Endothelial cell of umbilical vein (primary cell): ENCODE data around the gene MISP3. TPM values are rescaled to one million over a fixed set of nuclear protein-coding genes. Genes with fewer than 3 reads are reported as not detected.
"Not testable (repeated sequence)": the region's sequence is repeated elsewhere in the genome, so short reads cannot be mapped to it uniquely, and the experiment has no call there.

Experiments
- BruUV-seq: library from RNA; stranded (reverse); fragments of 400-500 nt; replicated peaks from 2 replicates; lab custom pipeline; 2021; lab: Mats Ljungman, UMichigan
- CTCF ChIA-PET: fragments of 300-600, 350-600 bp; sonication (Branson Sonifier 250); formaldehyde crosslinking; loops from one replicate; lab custom pipeline; 2021; ENCODE audit warnings: antibody characterized with exemption, inconsistent platforms; lab: Charles Lee
- POLR2A ChIA-PET: fragments of 300-600, 350-600 bp; sonication (Branson Sonifier 250); formaldehyde crosslinking; loops from one replicate; lab custom pipeline; 2021; ENCODE audit warnings: antibody characterized with exemption, inconsistent platforms; lab: Charles Lee
- DNase-seq: peaks from one replicate; pipeline ENCODE4 v3.0.0-alpha.2; 2011; ENCODE audit warnings: low read depth, low spot score
- FAIRE-seq: peaks from 2 replicates; lab custom pipeline; 2011; peaks lifted over from hg19 to GRCh38; lab: Jason Lieb, UNC
- H2AFZ ChIP-seq: 2 replicates; pipeline ENCODE4 v1.6.0; 2012; ENCODE audit warnings: low read depth, low read length, control low read depth, inconsistent platforms
- H3K27ac ChIP-seq: 2 replicates; pipeline ENCODE4 v1.5.1; 2011; ENCODE audit warnings: low read depth, mild to moderate bottlenecking, control low read depth, low read length, moderate library complexity; ENCODE audit not compliant: insufficient read depth
- H3K27me3 ChIP-seq, 2 experiments: 2 replicates each; pipeline versions ENCODE4 v1.6.0 to v1.6.1; 2011; ENCODE audit warnings: low read length in 2 of 2, mixed read lengths in 1 of 2; ENCODE audit not compliant: control insufficient read depth in 2 of 2, insufficient read depth in 2 of 2
- H3K36me3 ChIP-seq, 2 experiments: 2 replicates in 1 of 2; 3 replicates in 1 of 2; pipeline ENCODE4 v1.5.1; 2011; ENCODE audit warnings: low read length in 2 of 2, mild to moderate bottlenecking in 1 of 2, moderate library complexity in 1 of 2; ENCODE audit not compliant: control insufficient read depth in 2 of 2, insufficient read depth in 2 of 2; ENCODE audit errors: extremely low read depth in 1 of 2
- H3K4me1 ChIP-seq: 3 replicates; pipeline ENCODE4 v1.5.1; 2011; ENCODE audit warnings: mild to moderate bottlenecking, low read length; ENCODE audit not compliant: control insufficient read depth, insufficient read depth; ENCODE audit errors: extremely low read depth
- H3K4me2 ChIP-seq: 2 replicates; pipeline ENCODE4 v1.6.1; 2011; ENCODE audit warnings: low read length, control low read depth, mixed read lengths; ENCODE audit not compliant: insufficient read depth
- H3K4me3 ChIP-seq, 3 experiments: fragments of 200-600 bp in 1 of 3; sonication (generic), shearing (Covaris generic) in 1 of 3; replicated peaks in 1 of 3; 2 replicates each; pipeline ENCODE4 v1.5.1; 2011 to 2016; ENCODE audit warnings: control low read depth in 3 of 3, low read length in 3 of 3, mild to moderate bottlenecking in 2 of 3, inconsistent platforms in 1 of 3, low read depth in 1 of 3, moderate library complexity in 1 of 3; ENCODE audit not compliant: insufficient read depth in 1 of 3
- H3K79me2 ChIP-seq: 2 replicates; pipeline ENCODE4 v1.6.0; 2012; ENCODE audit warnings: low read length, inconsistent platforms; ENCODE audit not compliant: control insufficient read depth, insufficient read depth
- H3K9ac ChIP-seq: replicated peaks from 2 replicates; pipeline ENCODE3; 2011; ENCODE audit warnings: low read length, control low read depth; ENCODE audit not compliant: insufficient read depth; ENCODE audit errors: extremely low read depth
- H3K9me1 ChIP-seq: replicated peaks from 3 replicates; pipeline ENCODE4 v1.6.0; 2011; ENCODE audit warnings: mild to moderate bottlenecking, low read length; ENCODE audit not compliant: control insufficient read depth, insufficient read depth; ENCODE audit errors: extremely low read depth
- H3K9me3 ChIP-seq: replicated peaks from 2 replicates; pipeline ENCODE4 v1.5.1; 2012; ENCODE audit warnings: low read length, inconsistent platforms; ENCODE audit not compliant: control insufficient read depth, insufficient read depth
- H4K20me1 ChIP-seq: replicated peaks from 2 replicates; pipeline ENCODE3; 2011; ENCODE audit warnings: mild to moderate bottlenecking, low read length; ENCODE audit not compliant: control insufficient read depth, insufficient read depth; ENCODE audit errors: extremely low read depth
- CTCF ChIP-seq, 2 donors: IDR thresholded peaks; 1 replicate in 1 of 2; 2 replicates in 1 of 2; pipeline ENCODE4 v1.5.1; 2011; ENCODE audit warnings: low read length in 2 of 2, mild to moderate bottlenecking in 2 of 2, moderate library complexity in 2 of 2, control low read depth in 1 of 2, inconsistent platforms in 1 of 2, low read depth in 1 of 2; ENCODE audit not compliant: insufficient read depth in 1 of 2; ENCODE audit errors: extremely low read depth in 1 of 2
- FOS ChIP-seq: IDR thresholded peaks from 2 replicates; pipeline ENCODE4 v1.6.1; 2011; ENCODE audit warnings: mild to moderate bottlenecking, low read length, moderate library complexity, borderline replicate concordance; ENCODE audit not compliant: insufficient read depth
- GATA2 ChIP-seq: IDR thresholded peaks from 2 replicates; pipeline ENCODE4 v1.7.0; 2011; ENCODE audit warnings: low read depth, mild to moderate bottlenecking, moderate library complexity, mixed read lengths, low read length; ENCODE audit not compliant: insufficient read length, insufficient read depth
- JUN ChIP-seq: IDR thresholded peaks from 2 replicates; pipeline ENCODE4 v1.6.1; 2011; ENCODE audit warnings: borderline replicate concordance, low read depth; ENCODE audit not compliant: insufficient read length, insufficient read depth
- MAX ChIP-seq: IDR thresholded peaks from 2 replicates; pipeline ENCODE4 v1.6.1; 2011; ENCODE audit not compliant: insufficient read depth, insufficient read length
- MYC ChIP-seq: IDR thresholded peaks from one replicate; pipeline ENCODE4 v1.6.1; 2011; ENCODE audit warnings: mild to moderate bottlenecking, low read depth, low read length
- POLR2AphosphoS5 ChIP-seq: IDR thresholded peaks from 2 replicates; pipeline ENCODE4 v1.6.1; 2012; ENCODE audit warnings: low read depth, mild to moderate bottlenecking, control low read depth, low read length, moderate library complexity; ENCODE audit not compliant: insufficient read depth
- dilution Hi-C: fragments of 300-500 bp; cut with MboI; formaldehyde crosslinking; loops from one replicate; pipeline ENCODE4 v1.15.0; 2019; ENCODE audit warnings: low sequenced_read_pairs; ENCODE audit not compliant: extremely low pct_ligation_motif_present
- intact Hi-C: fragments of 100-400 bp; cut with micrococcal nuclease; formaldehyde crosslinking; loops from one replicate; pipeline ENCODE4 v1.10.0; 2022
- polyA plus RNA-seq, 4 experiments: library from polyadenylated mRNA; depleted of rRNA in 3 of 4; stranded (reverse) in 3 of 4; unstranded in 1 of 4; fragments of >200 nt; gene quantifications; 2 replicates each; pipeline versions ENCODE4 v1.2.1 to v1.2.3, GENCODE V29; 2011 to 2012; ENCODE audit warnings: missing spikeins in 1 of 4
- total RNA-seq: library from RNA; stranded (reverse); gene quantifications from 2 replicates; pipeline ENCODE4 v1.2.3, GENCODE V29; 2021

The MISP3 gene
- total and polyA plus RNA-seq, 2 donors (not counting 3 experiments of a cell fraction or from before 2014, with no cell fraction given), result 0.26 to 0.31 TPM

- ChIA-PET POLR2A (no interaction called here), CTCF (interaction anchor here (0.6 to 2.7 kb wide), 9 partner anchors 8 to 118 kb away, joined by 3 to 25 read pairs (median 4); partner anchors contain the start of genes IL27RA and RFX1)
- Histone ChIP-seq H3K4me1 (peaks cover 6% of the 10 kb centered on the region), H3K27ac (no peak overlapping the region), H3K4me2 (no peak overlapping the region), H3K9me3 (no peaks in the 10 kb centered on the region), H3K9ac (no peak overlapping the region), H3K4me3 (no peak overlapping the region), H2AFZ (no peak overlapping the region), H4K20me1 (no peaks in the 10 kb centered on the region), H3K27me3 (peaks cover 0 to 5% of the 10 kb centered on the region in 2 experiments), H3K79me2 (no peaks in the 10 kb centered on the region), H3K9me1 (no peaks in the 10 kb centered on the region), H3K36me3 (no peaks in the 10 kb centered on the region)
- dilution Hi-C loops, result no loop called here
- FAIRE-seq, result peak; percentile 92
- DNase-seq, result peak; percentile 83
- TF ChIP-seq GATA2 (peak; percentile 83), FOS (peak; percentile 52), POLR2AphosphoS5 (no peak), MYC (no peak), MAX (no peak), JUN (no peak), CTCF (IDR thresholded peaks at IDR 0.05; ENCODE audit: extremely low read depth in 1 of 2, insufficient read depth in 1 of 2, low read depth in 1 of 2, low read length in 2 of 2) (peak in 1 of 2 donors; percentile 48)
- BruUV-seq, result no TSS peak
- intact Hi-C loops, result no loop called here
Measured at GRCh38 chr19:14023404-14024235, 49.0 kb upstream of the MISP3 start.

- H3K4me2 ChIP-seq, H3K9me1 ChIP-seq, intact Hi-C loops, H3K36me3 ChIP-seq, DNase-seq, H4K20me1 ChIP-seq, H2AFZ ChIP-seq, H3K9ac ChIP-seq, H3K79me2 ChIP-seq, H3K27ac ChIP-seq, POLR2A ChIA-PET, H3K27me3 ChIP-seq, BruUV-seq, H3K4me3 ChIP-seq, FAIRE-seq, H3K4me1 ChIP-seq, dilution Hi-C loops, H3K9me3 ChIP-seq: not testable (repeated sequence)
- CTCF ChIA-PET, result interaction anchor here (1.1 to 1.2 kb wide), 2 partner anchors 8 to 16 kb away, joined by 3 read pairs; no protein-coding TSS in a partner anchor
Measured at GRCh38 chr19:14026652-14027192, 45.9 kb upstream of the MISP3 start.
